ENCODE results near the gene LGALS7B. TPM values are rescaled to one million over a fixed set of nuclear protein-coding genes. Genes with fewer than 3 reads are reported as not detected.

Gene LGALS7B
- total and polyA plus RNA-seq, 2 donors (not counting 1 experiment from before 2014, with no cell fraction given) = not detected

DNA sequence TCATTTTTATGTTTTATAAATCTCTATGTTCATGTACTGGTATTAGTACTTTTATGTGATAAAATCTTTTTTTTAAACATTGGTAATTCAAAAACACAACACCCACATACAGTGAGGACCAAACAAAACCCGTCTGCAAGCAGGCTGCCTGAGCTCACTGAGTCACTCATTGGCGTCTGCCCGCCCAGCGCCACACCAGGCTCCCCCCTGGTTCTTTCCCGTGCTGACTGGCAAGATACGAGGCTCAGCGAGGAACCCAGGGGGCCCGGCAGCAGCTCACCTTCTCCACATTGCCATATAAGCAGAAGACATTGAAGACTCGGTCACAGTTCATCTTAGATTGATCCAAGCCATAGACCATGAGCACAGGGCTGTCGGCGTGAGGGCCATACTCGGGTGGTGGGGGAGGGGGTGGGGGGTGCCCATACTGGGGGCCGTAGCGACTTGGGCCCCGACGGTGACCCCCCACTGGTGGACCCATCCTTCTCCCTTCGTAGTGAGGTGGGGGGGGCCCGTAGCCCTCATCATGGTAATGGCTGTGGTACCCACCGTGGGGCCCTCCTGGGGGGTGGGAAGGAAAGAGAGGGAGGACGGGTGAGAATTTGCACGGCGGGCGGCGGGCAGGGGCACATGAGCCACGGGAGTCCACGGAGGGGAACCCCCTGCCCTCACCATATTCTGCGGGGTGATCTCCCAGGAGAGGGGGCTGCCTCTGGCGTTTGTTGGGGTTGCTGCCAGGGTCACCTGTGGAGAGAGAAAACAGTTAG lies 51.0 kb downstream of the LGALS7B start:
- intact Hi-C loops (cut with micrococcal nuclease) = no loop called here
- Histone ChIP-seq H3K9ac (ENCODE audit: low read length) (no peak overlapping the region), H3K36me3 (replicated peaks in 1 of 2; ENCODE audit: control extremely low read depth in 1 of 2, control insufficient read depth in 1 of 2, extremely low read depth in 1 of 2, insufficient read depth in 2 of 2, low read length in 1 of 2) (peaks cover 15 to 90% of the 10 kb centered on the region in 2 experiments), H4K20me1 (ENCODE audit: control insufficient read depth, insufficient read depth, low read length, poor library complexity, severe bottlenecking) (peaks cover 86% of the 10 kb centered on the region), H3K4me1 (ENCODE audit: control insufficient read depth in 2 of 2, insufficient read depth in 2 of 2, low read length in 2 of 2) (peaks cover 35 to 37% of the 10 kb centered on the region in 2 donors), H3K27me3 (replicated peaks in 1 of 4; ENCODE audit: control extremely low read depth in 1 of 4, control insufficient read depth in 3 of 4, insufficient read depth in 4 of 4, low read length in 3 of 4) (no peaks in the 10 kb centered on the region), H3K79me2 (ENCODE audit: control insufficient read depth, insufficient read depth, low read length) (peaks cover 56% of the 10 kb centered on the region), H2AFZ (ENCODE audit: insufficient read depth, low read depth, low read length, poor library complexity, severe bottlenecking) (no peak overlapping the region), H3K4me2 (replicated peaks; ENCODE audit: low read depth, low read length, poor library complexity, severe bottlenecking) (no peak overlapping the region), H3K27ac (ENCODE audit: low read length in 2 of 2) (no peak overlapping the region), H3K9me3 (ENCODE audit: control extremely low read depth in 1 of 3, control insufficient read depth in 2 of 3, insufficient read depth in 1 of 3, low read length in 2 of 3) (no peaks in the 10 kb centered on the region), H3K4me3 (ENCODE audit: control extremely low read depth in 1 of 5, extremely low read depth in 1 of 5, insufficient read depth in 1 of 5, low read depth in 2 of 5, low read length in 4 of 5) (no peak overlapping the region)
- 100% methylated on average over 4 of the region's 28 CpGs for WGBS (ENCODE audit: insufficient coverage)
- TF ChIP-seq EZH2 (IDR thresholded peaks at IDR 0.05; ENCODE audit: borderline replicate concordance, insufficient read depth, low read depth, low read length, poor library complexity, severe bottlenecking) = no peak
- TF ChIP-seq, protein P1, sequence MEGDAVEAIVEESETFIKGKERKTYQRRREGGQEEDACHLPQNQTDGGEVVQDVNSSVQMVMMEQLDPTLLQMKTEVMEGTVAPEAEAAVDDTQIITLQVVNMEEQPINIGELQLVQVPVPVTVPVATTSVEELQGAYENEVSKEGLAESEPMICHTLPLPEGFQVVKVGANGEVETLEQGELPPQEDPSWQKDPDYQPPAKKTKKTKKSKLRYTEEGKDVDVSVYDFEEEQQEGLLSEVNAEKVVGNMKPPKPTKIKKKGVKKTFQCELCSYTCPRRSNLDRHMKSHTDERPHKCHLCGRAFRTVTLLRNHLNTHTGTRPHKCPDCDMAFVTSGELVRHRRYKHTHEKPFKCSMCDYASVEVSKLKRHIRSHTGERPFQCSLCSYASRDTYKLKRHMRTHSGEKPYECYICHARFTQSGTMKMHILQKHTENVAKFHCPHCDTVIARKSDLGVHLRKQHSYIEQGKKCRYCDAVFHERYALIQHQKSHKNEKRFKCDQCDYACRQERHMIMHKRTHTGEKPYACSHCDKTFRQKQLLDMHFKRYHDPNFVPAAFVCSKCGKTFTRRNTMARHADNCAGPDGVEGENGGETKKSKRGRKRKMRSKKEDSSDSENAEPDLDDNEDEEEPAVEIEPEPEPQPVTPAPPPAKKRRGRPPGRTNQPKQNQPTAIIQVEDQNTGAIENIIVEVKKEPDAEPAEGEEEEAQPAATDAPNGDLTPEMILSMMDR (IDR thresholded peaks at IDR 0.05) = no peak
- Mint-ChIP-seq H3K4me1 (peaks cover 38% of the 10 kb centered on the region), H3K9me3 (ENCODE audit: insufficient read depth) (no peaks in the 10 kb centered on the region), H3K4me3 (no peak overlapping the region), H3K27me3 (no peaks in the 10 kb centered on the region), H3K27ac (no peak overlapping the region)
- POLR2A ChIA-PET = interaction anchor here (0.6 kb wide), 2 partner anchors 24 to 659 kb away, joined by 6 to 7 read pairs; partner anchors contain the start of gene DLL3
- no peak for DNase-seq
- ATAC-seq (ENCODE audit: low read depth) = no peak
- CTCF ChIA-PET = interaction anchor here (0.8 kb wide), 1 partner anchor 29 kb away, joined by 3 read pairs; no protein-coding TSS in a partner anchor

DNA sequence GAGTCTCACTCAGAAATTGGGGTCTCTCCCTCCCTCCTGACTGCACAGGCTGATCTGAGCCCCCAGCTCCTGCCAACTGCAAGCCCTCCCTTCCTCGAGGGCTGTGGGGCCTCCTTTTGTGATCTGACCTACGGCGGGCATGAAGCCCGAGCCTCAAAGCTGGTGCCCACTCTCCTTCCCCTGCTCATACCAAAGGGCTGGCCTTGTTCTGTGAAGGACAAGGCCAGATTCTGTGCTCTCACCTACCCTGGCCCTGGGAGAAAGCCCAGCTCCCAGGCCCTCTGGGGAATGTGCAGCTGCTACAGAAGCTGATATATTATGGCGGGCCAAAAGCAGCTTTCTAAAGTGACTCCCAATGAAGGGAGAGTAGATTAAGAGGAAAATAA lies 51.6 kb downstream of the LGALS7B start:
- no peak overlapping the region for H3K4me2 ChIP-seq (replicated peaks; ENCODE audit: low read depth, low read length, poor library complexity, severe bottlenecking)
- ChIA-PET CTCF (interaction anchor here (0.8 to 0.9 kb wide), 3 partner anchors 29 to 108 kb away, joined by 3 read pairs; no protein-coding TSS in a partner anchor), POLR2A (interaction anchor here (0.6 kb wide), 2 partner anchors 8 to 23 kb away, joined by 3 to 6 read pairs; no protein-coding TSS in a partner anchor)
- H3K27me3 ChIP-seq (replicated peaks in 1 of 4; ENCODE audit: control extremely low read depth in 1 of 4, control insufficient read depth in 3 of 4, insufficient read depth in 4 of 4, low read length in 3 of 4) = no peaks in the 10 kb centered on the region
- intact Hi-C loops (cut with micrococcal nuclease) = no loop called here
- H3K4me3 Mint-ChIP-seq = no peak overlapping the region
- H4K20me1 ChIP-seq (ENCODE audit: control insufficient read depth, insufficient read depth, low read length, poor library complexity, severe bottlenecking) = peaks cover 91% of the 10 kb centered on the region
- peaks cover 62% of the 10 kb centered on the region for H3K79me2 ChIP-seq (ENCODE audit: control insufficient read depth, insufficient read depth, low read length)
- H2AFZ ChIP-seq (ENCODE audit: insufficient read depth, low read depth, low read length, poor library complexity, severe bottlenecking) = no peak overlapping the region
- H3K27ac Mint-ChIP-seq = no peak overlapping the region
- H3K27ac ChIP-seq (ENCODE audit: low read length in 2 of 2) = peak overlapping the region in 1 of 2 donors; percentile 37
- peaks cover 42% of the 10 kb centered on the region for H3K4me1 Mint-ChIP-seq
- peaks cover 17 to 96% of the 10 kb centered on the region in 2 experiments for H3K36me3 ChIP-seq (replicated peaks in 1 of 2; ENCODE audit: control extremely low read depth in 1 of 2, control insufficient read depth in 1 of 2, extremely low read depth in 1 of 2, insufficient read depth in 2 of 2, low read length in 1 of 2)
- TF ChIP-seq, protein P1 (IDR thresholded peaks at IDR 0.05) = no peak
- TF ChIP-seq EZH2 (IDR thresholded peaks at IDR 0.05; ENCODE audit: borderline replicate concordance, insufficient read depth, low read depth, low read length, poor library complexity, severe bottlenecking) = no peak
- H3K9me3 ChIP-seq (ENCODE audit: control extremely low read depth in 1 of 3, control insufficient read depth in 2 of 3, insufficient read depth in 1 of 3, low read length in 2 of 3) = no peaks in the 10 kb centered on the region
- ATAC-seq (ENCODE audit: low read depth) (no peak), DNase-seq (no peak)
- no peak overlapping the region for H3K9ac ChIP-seq (ENCODE audit: low read length)
- 97% methylated on average over 4 of the region's 5 CpGs for WGBS (ENCODE audit: insufficient coverage)
- H3K4me3 ChIP-seq (ENCODE audit: control extremely low read depth in 1 of 5, extremely low read depth in 1 of 5, insufficient read depth in 1 of 5, low read depth in 2 of 5, low read length in 4 of 5) = no peak overlapping the region
- peaks cover 35 to 37% of the 10 kb centered on the region in 2 donors for H3K4me1 ChIP-seq (ENCODE audit: control insufficient read depth in 2 of 2, insufficient read depth in 2 of 2, low read length in 2 of 2)
- H3K9me3 Mint-ChIP-seq (ENCODE audit: insufficient read depth) = no peaks in the 10 kb centered on the region
- no peaks in the 10 kb centered on the region for H3K27me3 Mint-ChIP-seq

Measured in B cell (primary cell).